GOT3 (cell line): ENCODE results near the gene UROD.
"Not testable (repeated sequence)": the region's sequence is repeated elsewhere in the genome, so short reads cannot be mapped to it uniquely, and the experiment has no call there.

ENCODE experiments used
- DNase-seq: peaks from one replicate; lab custom pipeline; 2025; ENCODE audit warnings: mixed read lengths; lab: John Stamatoyannopoulos, UW

UROD gene

DNA sequence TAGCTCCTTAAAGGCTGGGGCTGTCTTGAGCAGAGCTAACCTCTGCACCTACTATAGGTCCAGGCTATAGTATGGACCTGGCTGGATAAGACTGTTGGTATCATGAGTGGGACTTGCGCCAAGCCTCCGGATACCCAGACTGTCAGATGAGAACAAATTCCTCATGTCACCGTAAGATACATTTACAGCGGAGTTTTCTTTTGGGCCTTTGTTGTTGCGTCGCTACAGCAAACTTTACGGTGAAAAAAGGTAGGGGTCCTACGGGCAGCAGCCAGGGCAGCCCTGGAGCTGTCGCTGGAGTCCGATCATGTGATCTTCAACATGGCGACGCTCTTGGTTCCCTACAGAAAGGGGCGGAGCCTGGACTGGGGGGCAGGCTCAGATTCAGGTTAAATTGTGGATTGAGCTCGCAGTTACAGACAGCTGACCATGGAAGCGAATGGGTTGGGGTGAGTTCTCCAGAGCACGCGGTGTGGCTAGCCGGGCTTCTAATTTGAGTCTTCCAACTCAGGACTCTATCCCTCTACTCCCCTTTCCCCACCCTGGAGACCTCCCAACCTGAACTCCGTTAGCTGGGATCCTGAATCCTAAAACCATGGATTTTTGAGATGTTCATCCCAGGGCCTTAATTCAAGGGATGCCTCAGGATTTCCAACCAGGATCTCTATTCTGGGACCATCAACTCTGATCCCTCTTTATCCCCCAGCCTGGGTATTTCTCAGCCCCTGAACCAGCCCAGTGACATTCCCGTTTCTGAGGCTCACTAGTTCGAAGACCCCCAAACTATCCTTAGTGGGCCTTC, at the start of gene UROD:
UROD (plus strand) TSS at position 418 of the 802 bp plus-strand sequence; CDS start at position 430, 12 bp downstream.
- peak; percentile 56 for DNase-seq

DNA sequence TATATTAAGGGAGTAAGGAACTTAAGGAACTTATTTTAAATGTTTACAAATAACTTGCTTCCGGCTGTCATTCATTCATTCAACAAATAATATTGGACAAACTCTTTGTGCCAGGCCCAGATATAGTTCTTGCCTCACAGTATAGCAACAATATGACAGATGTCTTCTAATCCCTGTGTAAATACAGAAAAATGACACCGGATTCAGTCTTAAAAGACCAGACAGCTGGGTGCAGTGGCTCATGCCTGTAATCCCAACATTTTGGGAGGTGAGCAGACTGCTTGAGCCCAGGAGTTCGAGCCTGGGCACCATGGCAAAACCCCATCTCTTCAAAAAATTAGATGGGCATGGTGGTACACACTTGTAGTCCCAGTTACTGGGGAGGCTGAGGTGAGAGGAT, 49.3 kb upstream of the UROD start:
- no peak for DNase-seq

DNA sequence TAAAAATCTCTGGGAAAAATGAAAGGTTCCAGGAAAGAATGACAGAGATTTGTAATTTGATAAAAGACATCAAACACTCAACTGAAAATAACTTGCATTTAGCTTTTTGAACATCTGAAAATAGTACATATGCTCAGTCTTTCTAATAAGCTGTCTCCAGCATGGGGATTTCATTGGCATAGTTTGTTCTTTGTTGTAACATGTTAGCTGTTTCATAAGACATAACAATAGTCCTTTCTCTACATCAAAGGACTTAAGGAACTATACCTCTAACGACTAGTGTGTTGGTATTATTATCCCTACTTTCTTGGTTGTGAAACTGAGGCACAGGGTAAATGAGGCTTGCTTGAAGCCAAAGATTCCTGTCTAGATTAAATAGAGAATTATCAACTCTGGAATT, 47.7 kb upstream of the UROD start:
- DNase-seq, result no peak

DNA sequence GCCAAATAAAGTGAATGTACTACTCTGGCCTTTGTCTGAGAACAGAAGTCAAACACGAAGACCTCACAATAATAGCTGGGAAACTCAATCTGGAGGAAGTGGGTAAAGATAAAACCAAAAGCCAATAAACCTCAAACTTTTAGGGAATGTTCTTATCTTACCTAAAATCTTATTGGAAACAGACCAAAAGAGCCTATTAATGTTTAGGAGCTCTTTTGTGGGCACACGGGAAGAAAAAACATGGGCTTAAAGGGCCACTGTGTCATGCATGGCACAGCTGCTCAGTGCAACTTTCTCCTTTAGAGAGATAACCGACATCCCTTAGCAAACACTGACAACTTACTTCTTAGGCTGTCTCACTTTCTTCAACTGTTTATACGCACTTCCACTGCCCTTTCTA, 41.7 kb upstream of the UROD start:
- no peak for DNase-seq

DNA sequence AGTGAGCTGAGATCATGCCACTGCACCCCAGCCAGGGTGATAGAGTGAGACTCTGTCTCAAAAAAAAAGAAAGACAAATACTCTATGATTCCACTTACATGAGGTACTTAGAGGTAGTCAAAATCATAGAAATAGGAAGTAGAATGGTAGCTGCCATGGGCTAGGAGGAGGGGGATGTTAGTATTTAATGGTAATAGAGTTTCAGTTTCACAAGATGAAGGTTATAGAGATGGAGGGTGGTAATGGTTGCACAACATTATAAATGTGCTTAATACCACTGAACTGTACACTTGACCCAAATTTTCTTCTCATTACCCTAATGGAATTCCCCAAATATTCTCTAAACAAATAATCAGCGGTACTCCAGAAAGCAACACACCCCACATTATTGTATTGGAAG, 38.4 kb upstream of the UROD start:
- no peak for DNase-seq

DNA sequence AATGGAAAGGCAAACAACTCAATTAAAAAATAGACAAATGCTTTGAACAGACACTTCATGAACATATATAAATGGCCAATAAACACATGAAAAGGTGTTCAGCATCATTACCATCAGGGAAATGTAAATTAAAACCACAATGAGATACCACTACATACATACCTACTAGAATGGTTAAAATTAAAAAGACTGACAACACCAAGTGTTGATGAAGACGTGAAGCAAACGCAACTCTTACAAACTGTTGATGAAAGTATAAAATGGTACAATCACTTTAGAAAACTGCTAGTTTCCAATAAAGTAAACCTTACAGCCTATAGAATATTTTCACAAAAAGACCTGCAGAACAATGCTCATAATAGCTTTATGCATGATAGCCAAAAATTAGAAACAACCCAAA, 35.8 kb upstream of the UROD start:
- DNase-seq, result no peak

DNA sequence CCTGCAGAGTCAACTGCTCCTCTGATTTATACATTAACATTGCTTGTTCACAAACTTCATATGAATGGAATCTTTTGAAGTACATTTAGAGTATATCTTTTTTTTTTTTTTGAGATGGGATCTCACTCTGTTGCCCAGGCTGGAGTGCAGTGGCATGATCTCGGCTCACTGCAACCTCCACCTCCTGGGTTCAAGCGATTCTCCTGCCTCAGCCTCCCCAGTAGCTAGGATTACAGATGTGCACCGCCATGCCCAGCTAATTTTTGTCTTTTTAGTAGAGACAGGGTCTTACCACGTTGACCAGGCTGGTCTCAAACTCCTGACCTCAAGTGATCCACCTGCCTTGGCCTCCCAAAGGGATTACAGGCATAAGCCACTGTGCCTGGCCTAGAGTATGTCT, 34.7 kb upstream of the UROD start:
- not testable (repeated sequence) for DNase-seq

DNA sequence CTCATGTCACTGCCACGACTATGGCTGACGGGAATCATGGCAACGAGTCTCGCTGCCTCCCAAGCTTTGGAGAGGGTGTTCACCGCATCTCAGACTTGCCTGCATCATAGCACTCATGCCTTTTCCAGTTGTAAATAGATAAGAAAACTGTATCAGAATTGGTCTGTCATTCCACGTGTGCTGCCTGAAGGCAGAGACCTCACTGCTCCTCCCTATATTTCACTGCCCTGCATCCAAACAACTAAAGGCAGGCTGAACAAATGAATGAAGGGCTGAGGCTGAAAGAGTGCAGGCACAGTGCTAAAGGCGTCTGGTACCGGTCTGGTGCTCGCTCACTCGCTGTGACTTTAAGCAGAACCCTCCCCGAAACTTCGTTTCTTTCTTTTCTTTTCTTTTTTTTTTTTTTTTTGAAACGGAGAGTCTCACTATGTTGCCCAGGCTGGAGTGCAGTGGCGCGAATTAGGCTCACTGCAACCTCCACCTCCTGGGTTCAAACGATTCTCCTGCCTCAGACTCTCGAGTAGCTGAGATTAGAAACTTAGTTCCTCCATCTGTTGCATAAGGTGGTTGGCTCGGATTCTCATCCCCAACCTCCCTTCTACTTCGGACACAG, 26.2 kb upstream of the UROD start:
- no peak for DNase-seq

DNA sequence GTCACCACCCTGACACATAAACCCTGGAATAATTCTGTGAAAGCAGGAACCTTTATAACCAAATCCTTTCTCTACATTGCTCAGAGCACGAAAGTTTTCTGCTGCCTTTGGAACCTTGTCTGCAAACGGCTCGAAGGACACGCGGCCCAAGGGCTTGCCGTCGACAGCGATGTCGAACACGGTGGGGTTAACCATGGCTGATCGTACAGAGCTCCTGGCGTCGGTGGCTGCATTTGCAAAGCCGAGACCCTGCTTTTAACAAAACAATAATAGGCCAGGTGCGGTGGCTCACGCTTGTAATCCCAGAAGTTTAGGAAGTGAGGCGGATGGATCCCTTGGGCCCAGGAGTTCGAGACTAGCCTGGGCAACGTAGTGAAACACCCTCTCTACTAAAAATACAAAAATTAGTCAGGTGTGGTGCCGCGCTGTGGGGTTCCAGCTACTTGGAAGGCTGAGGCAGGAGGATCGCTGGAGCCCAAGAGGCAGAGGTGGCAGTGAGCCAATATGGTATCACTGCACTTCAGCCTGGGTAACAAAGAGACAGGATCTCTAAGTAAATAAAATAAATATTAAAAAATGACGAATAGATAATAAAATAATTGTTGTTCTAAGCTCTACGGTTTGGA, 23.4 kb upstream of the UROD start:
- no peak for DNase-seq

DNA sequence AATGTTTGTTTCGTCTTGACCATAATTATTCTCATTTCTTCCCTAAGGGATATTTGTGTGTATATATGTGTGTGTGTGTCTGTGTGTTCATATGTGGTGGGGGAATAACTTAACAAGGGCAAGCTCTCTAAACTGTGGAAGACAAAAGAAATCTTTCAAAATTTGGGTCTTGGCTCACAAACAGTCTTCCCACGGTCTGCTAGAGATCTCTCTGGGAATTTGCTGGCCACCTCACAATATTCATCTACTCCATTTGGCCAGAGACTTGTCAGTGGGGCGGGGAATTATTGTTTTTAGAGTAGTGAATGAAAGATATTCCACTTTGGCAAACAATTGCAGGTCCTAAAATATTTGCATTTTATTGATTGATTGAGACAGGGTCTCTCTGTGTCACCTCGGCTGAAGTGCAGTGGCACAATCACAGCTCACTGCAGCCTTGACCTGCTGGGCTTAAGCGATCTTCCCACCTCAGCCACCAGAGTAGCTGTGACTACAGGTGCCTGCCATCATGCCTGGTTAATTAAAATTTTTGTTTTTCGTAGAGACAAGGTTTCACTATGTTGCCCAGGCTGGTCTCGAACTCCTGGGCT, 17.6 kb upstream of the UROD start:
- no peak for DNase-seq

DNA sequence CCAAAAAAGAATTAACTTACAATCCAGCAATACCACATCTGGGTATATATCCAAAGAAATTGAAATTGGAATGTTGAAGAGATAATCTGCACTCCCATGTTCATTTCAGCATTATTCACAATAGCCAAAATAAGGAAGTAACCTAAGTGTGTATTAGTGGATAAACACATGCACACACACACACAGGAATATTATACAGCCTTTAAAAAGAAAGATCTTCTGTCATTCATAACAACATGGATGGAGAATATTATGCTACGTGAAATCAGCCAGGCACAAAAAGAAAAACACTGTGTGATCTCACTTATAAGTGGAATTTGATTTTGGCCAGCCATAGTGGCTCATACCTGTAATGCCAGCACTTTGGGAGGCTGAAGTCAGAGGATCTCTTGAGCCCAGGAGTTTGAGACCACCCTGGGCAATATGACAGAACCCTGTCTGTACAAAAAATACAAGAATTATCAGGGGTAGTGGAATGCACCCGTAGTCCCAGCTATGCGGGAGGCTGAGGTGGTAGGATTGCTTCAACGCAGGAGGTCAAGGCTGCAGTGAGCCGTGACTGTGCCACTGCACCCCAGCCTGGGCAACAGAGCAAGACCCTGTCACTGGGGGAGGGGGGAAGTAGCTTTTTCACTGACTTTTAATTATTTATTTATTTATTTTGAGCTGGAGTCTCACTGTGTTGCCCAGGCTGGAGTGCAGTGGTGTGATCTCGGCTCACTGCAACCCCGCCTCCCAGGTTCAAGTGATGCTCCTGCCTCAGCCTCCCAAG, 16.4 kb upstream of the UROD start:
- no peak for DNase-seq

DNA sequence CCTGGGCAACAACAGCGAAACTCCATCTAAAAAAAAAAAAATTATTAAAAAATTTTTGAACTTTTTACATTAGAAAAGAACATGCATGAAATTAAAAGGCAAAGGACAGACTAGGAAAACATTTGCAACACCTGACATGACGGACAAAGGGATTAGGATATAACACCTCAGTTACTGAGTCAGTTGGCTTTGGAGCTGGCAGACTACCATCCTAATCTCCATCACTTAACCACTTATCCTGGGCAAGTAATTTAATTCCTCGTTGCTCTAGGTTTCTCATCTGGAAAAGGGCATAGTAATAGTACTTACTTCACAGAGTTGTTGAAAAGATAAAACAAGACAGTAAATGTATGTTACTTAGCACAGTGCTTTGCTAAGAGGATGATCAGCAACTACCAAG, 12.8 kb upstream of the UROD start:
- DNase-seq, result no peak

DNA sequence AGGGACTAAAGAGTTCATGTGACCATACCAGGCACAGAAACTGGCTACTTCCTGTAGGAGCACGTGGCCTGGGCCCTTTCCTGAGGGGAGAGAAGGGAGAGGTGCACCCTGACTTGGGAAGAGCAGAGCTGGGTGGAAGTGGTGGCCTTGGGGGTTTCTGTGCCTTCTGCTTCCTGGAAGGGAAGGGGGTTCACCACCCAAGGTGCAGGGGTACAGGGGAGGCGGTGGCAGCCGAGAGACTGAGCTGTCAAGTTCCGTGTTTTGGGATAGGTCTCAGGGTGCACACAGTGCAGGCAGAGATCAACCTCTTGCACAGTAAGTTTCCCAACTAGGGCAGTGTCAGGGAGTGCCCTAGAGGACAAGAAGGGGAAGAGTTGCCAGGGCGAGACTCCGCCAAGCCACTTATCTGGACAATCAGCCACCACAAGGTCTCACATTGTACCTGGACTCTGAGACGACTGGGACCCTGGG, 11.0 kb upstream of the UROD start:
- DNase-seq, result no peak

DNA sequence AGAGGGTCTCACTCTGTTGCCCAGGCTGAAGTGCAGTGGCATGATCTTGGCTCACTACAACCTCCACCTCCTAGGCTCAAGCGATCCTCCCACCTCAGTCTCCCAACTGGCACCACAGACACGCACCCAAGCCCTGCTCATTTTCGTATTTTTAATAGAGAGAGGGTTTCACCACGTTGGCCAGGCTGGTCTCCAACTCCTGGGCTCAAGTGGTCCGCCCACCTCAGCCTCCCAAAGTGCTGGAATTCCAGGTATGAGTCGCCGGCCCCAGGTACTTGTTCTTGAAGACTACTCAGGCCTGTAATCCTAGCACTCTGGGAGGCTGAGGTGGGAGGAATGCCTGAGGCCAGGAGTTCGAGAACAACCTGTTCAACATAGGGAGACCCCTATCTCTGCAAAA, 10.5 kb upstream of the UROD start:
- DNase-seq, result not testable (repeated sequence)

DNA sequence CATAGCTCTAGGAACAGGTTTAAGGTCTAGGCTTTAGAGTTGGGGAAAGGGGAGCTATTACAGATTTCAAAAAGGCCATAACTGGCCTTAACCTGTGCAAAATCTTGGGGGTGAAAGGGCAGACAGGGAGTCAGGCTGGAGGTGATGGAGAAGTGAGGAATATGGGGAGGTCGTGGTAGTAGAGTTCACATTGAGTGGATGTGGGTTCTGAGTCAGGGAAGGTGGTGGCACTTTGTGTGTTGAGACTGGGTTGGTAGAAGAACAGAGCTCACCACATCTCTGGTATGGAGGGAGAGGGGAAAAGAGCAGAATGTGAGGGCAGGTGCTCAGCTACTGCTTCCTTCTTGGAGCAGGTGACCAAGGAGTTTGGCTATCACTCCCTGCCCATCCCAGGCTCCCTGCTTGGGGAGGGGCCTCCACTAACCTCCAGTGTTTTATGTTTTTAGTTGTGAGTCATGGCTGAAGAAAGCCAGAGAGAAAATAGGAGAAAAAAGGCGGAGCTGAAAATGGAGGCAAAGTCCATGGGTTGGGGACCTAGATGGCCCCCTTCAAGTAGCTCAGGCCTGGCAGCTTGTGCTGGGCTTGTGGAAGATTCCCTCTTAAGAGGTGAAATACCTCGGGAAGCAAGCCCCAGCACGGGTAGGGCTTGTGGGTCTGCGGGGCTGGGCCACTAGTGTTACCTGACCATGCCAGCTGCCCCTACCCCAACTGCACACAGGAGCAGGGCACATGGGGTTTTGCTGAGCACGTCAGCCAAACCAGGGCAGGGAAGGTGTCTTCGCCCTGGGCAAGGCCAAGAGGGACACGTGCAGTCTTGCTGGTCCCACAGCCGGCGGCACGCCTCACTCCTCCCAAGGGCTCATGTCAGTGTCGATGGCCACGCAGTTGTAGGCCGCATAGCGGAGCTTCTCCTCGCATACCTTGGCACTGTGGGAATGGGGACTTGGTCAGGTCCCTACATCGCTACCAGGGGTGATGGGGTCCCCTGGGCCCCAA, 9.1 kb upstream of the UROD start:
- no peak for DNase-seq

DNA sequence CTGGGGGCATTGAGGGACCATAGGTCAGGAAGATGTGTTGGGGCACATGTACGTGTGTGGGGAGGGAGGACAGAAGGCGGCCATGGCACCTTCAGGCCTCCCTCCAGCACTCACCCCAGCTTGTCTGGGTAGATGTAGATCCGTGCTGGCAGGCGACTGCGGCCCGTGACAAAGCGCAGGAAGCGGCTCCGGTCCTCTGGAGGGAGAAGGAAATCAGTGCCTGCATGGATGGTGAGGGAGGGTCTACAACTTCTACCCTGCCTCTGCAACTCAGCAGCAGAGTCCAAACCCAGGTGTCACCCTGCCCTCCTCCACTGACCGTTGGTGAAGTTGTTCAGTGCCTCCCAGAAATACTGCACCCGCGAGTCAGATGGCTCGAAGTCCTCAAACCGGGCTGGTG, 8.3 kb upstream of the UROD start:
- DNase-seq, result no peak

DNA sequence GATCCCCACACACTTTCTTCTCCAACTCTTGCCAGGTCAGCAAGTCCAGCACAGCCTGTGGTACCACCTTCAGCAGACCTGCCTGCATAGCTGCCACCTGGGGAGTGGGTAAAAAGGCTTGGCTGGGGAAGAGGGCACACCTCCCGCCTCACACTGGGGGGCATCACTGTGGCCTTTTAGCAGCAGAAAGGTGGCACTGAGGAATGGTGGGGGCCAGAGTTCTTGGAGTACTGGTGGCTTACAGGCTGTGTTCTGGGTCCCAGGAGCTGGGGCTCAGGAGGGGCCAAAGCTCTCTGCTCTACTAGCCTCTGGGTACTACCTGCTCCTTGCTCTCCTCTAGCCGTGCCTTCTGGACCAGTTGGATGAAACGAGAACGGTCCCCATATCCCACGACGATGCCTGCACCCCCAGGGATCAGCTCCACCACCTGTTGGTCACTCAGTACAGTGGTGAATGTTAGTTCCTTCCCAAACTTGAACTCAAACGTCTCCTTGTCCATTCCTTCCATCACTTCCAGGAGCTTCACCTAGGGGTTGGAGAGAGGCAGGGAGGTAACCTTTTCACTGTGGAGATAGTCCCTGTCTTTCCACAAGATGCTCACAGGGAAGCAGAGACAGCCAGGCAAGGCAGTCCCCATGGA, 7.7 kb upstream of the UROD start:
- no peak for DNase-seq

DNA sequence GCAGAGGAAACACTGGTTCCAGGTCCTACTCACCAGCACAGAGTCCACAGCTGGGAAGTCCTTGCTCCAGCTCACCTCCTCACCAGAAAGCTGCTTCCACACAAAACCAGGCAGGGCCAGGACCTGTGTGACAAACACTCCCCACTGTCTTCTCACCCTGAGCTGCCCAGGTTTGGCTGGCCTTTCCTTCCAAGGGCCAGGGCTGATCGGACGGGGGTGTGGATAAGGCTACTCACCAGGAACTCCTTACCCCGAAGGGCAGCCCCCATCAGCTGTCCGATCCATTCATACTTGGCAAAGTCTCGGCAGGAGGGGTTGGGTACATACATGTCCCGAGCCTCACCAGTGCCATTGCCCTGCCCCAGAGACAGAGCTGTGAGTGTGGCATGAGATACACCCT, 6.3 kb upstream of the UROD start:
- DNase-seq, result no peak

DNA sequence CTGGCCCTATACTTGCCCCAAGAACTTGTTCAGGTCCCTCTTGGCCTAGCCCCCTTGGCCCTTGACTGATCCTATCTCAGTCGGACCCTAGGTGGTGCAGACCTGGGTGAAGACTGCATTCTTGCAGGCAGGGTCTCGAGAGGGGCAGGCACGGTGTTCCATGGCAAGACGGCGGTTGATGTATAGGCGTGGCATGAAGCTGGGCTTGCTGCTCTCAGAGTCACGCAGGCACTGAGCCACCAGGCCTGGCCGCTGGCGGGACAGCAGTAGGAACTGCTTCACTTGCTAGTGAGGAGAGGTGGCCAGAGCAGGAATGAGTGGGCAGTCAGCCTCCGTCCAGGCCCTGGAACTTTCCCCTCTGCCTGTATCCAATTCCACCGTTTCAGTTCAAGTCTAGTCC, 4.7 kb upstream of the UROD start:
- no peak for DNase-seq

DNA sequence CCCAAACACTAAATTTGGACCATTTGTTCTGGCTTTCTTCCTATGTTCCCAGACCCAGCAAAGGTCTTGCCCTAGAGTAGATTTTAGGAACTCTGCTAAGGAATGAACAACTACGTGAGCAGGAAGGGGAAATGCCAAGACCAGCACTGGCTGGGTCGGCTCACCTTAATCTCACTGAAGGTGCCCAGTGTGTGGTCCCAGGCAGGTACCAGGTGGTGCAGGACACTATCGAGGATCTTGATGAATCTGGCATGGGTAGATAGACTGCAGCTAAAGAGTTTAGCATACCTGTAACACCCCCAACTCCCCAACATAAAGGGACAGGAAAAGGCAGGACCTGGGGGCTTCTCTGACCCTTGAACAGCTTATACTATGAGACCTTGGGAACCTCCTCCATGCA, 4.0 kb upstream of the UROD start:
- DNase-seq, result no peak
